K562 (cell line): ENCODE results near the gene CERS2. TPM values are rescaled to one million over a fixed set of nuclear protein-coding genes. Genes with fewer than 3 reads are reported as not detected.
A peak's percentile ranks its signal among the peaks of the same experiment; 100 is the strongest.

Experiments used
- ATAC-seq: fragments of 200-7000 bp; cut with Tn5 transposase; 3 replicates; pipeline ENCODE4 v1.9.1; 2020; ENCODE audit warnings: moderate library complexity
- BruUV-seq: library from RNA; stranded (reverse); fragments of 400-500 nt; replicated peaks from 2 replicates; lab custom pipeline; 2021; lab: Mats Ljungman, UMichigan
- CTCF ChIA-PET: fragments of 300-600 bp; formaldehyde crosslinking; extraction: SDS; loops from one replicate; lab custom pipeline; 2021; ENCODE audit warnings: low intra/inter-chr PET ratio; lab: Yijun Ruan, JAX
- POLR2A ChIA-PET: fragments of 300-600, 350-650 bp; sonication (Branson Sonifier 250); formaldehyde crosslinking; extraction: SDS; loops from one replicate; lab custom pipeline; 2021; ENCODE audit warnings: antibody characterized with exemption, inconsistent platforms; lab: Yijun Ruan, JAX
- DNase-seq, 4 experiments: peaks; one replicate each; pipeline versions ENCODE4 v3.0.0 to v3.0.0-alpha.2; 2011 to 2018; ENCODE audit warnings: low spot score in 3 of 4, mixed read lengths in 3 of 4; ENCODE audit errors: extremely low read depth in 1 of 4
- FAIRE-seq: peaks from 2 replicates; lab custom pipeline; 2011; peaks lifted over from hg19 to GRCh38; lab: Jason Lieb, UNC
- H2AFZ ChIP-seq: 2 replicates; pipeline ENCODE4 v1.6.0; 2011; ENCODE audit warnings: low read depth, low read length, control low read depth, inconsistent platforms
- H3K27ac ChIP-seq: fragments of 200-600 bp; 3 replicates; pipeline ENCODE4 v1.8.0; 2011; ENCODE audit warnings: low read depth, mild to moderate bottlenecking, control low read depth, inconsistent platforms, low read length, moderate library complexity, mixed read lengths; ENCODE audit errors: extremely low read depth
- H3K27me3 ChIP-seq, 2 experiments: fragments of 300-600 bp in 1 of 2; 2 replicates in 1 of 2; 3 replicates in 1 of 2; pipeline versions ENCODE4 v1.6.0 to v1.8.0; 2011; ENCODE audit warnings: inconsistent platforms in 2 of 2, low read length in 2 of 2, mild to moderate bottlenecking in 1 of 2, mixed read lengths in 1 of 2, moderate library complexity in 1 of 2; ENCODE audit not compliant: control insufficient read depth in 2 of 2, insufficient read depth in 2 of 2
- H3K36me3 ChIP-seq: fragments of 300-600 bp; 3 replicates; pipeline ENCODE4 v1.8.0; 2011; ENCODE audit warnings: mild to moderate bottlenecking, low read length, inconsistent platforms; ENCODE audit not compliant: control insufficient read depth, insufficient read depth
- H3K4me1 ChIP-seq, 2 experiments: fragments of 200-600 bp in 1 of 2; replicated peaks in 1 of 2; 2 replicates in 1 of 2; 3 replicates in 1 of 2; pipeline versions ENCODE4 v1.5.1 to v1.8.0; 2011; ENCODE audit warnings: inconsistent platforms in 2 of 2, low read length in 2 of 2, mild to moderate bottlenecking in 1 of 2, mixed read lengths in 1 of 2, moderate library complexity in 1 of 2; ENCODE audit not compliant: control insufficient read depth in 2 of 2, insufficient read depth in 2 of 2
- H3K4me2 ChIP-seq: 2 replicates; pipeline ENCODE4 v1.6.1; 2011; ENCODE audit warnings: low read length, control low read depth, inconsistent platforms, mixed read lengths; ENCODE audit not compliant: insufficient read depth
- H3K4me3 ChIP-seq: fragments of 200-600 bp; sonication (generic), shearing (Covaris generic); 2 replicates; pipeline ENCODE4 v1.5.1; 2016; ENCODE audit warnings: control low read depth, inconsistent platforms
- H3K79me2 ChIP-seq: fragments of 200-600 bp; 3 replicates; pipeline ENCODE4 v1.8.0; 2011; ENCODE audit warnings: low read length, inconsistent platforms; ENCODE audit not compliant: control insufficient read depth, insufficient read depth
- H3K9ac ChIP-seq, 2 experiments: 2 replicates each; pipeline versions ENCODE4 v1.6.0 to v1.6.1; 2011; ENCODE audit warnings: low read depth in 2 of 2, low read length in 2 of 2, control low read depth in 1 of 2, inconsistent platforms in 1 of 2, mild to moderate bottlenecking in 1 of 2, mixed read lengths in 1 of 2; ENCODE audit not compliant: insufficient read depth in 1 of 2
- H3K9me1 ChIP-seq: one replicate; pipeline ENCODE4 v1.6.0; 2011; ENCODE audit warnings: inconsistent platforms, mild to moderate bottlenecking, low read length, moderate library complexity; ENCODE audit not compliant: control insufficient read depth, insufficient read depth
- H3K9me3 ChIP-seq: replicated peaks from 2 replicates; pipeline ENCODE4 v1.5.1; 2011; ENCODE audit warnings: low read depth, low read length, inconsistent platforms; ENCODE audit not compliant: control insufficient read depth, insufficient read depth
- H4K20me1 ChIP-seq: replicated peaks from 2 replicates; pipeline ENCODE4 v1.6.1; 2011; ENCODE audit warnings: low read length, inconsistent platforms, mixed read lengths; ENCODE audit not compliant: control insufficient read depth, insufficient read depth
- KDM5B ChIP-seq: fragments of 200-600 bp; sonication (generic); IDR thresholded peaks from 2 replicates; pipeline ENCODE4 v1.6.1; 2012; ENCODE audit warnings: low read depth, mild to moderate bottlenecking, moderate library complexity, low read length, control low read depth, inconsistent platforms; ENCODE audit not compliant: insufficient replicate concordance
- LCOR ChIP-seq: sonication (generic); formaldehyde crosslinking; IDR thresholded peaks from 2 replicates; pipeline ENCODE4 v1.8.0; 2022; ENCODE audit warnings: mild to moderate bottlenecking, missing genetic modification reagents
- MLLT1 ChIP-seq, 2 experiments: fragments of 450-650 bp; IDR thresholded peaks; 2 replicates each; pipeline ENCODE4 v1.6.1; 2016
- NONO ChIP-seq, 2 experiments: fragments of 200-400 bp in 1 of 2; fragments of 450-650 bp in 1 of 2; formaldehyde crosslinking in 1 of 2; IDR thresholded peaks; 2 replicates each; pipeline ENCODE4 v1.6.1; 2017; ENCODE audit warnings: low read depth in 2 of 2, mild to moderate bottlenecking in 2 of 2, moderate library complexity in 2 of 2, low read length in 1 of 2
- TBL1XR1 ChIP-seq, 2 experiments: IDR thresholded peaks; 2 replicates each; pipeline ENCODE4 v1.6.1; 2012; ENCODE audit warnings: improper control_type of control experiment in 2 of 2, low read length in 2 of 2, mild to moderate bottlenecking in 1 of 2
- WHSC1 ChIP-seq: IDR thresholded peaks from one replicate; pipeline ENCODE4 v1.6.1; 2012; ENCODE audit warnings: low read length, control low read depth, inconsistent platforms
- ZBTB1 ChIP-seq: sonication (generic); formaldehyde crosslinking; IDR thresholded peaks from 2 replicates; pipeline ENCODE4 v1.8.1; 2023; ENCODE audit warnings: missing genetic modification reagents, low read depth, mild to moderate bottlenecking, borderline replicate concordance
- ZC3H8 ChIP-seq: fragments of 450-650 bp; IDR thresholded peaks from 2 replicates; pipeline ENCODE4 v1.6.1; 2017
- ZNF354B ChIP-seq: fragments of 250-450 bp; sonication (Bioruptor Pico); IDR thresholded peaks from 2 replicates; pipeline ENCODE4 v1.4.0; 2020
- ZNF707 ChIP-seq: fragments of 250-450 bp; sonication (Bioruptor Pico); conservative IDR thresholded peaks from 2 replicates; pipeline ENCODE4 v1.8.0; 2022; ENCODE audit warnings: inconsistent platforms, mild to moderate bottlenecking, moderate library complexity
- WGBS: fragments of 100-300 bp; shearing (Covaris generic); methylation state at CpG from one replicate; pipeline ENCODE4 v1.1.6; 2016; ENCODE audit warnings: low coverage, mixed read lengths; ENCODE audit not compliant: insufficient coverage; ENCODE audit errors: missing lambda C conversion rate; 5-methylcytosine and 5-hydroxymethylcytosine counted together
- in situ Hi-C: fragments of 300-500 bp; cut with MboI; formaldehyde crosslinking; loops from 4 replicates; pipeline ENCODE4 v1.15.0; 2018; ENCODE audit warnings: inconsistent platforms, mixed read lengths
- intact Hi-C: fragments of 100-400 bp; cut with micrococcal nuclease; formaldehyde crosslinking; loops from 2 replicates; pipeline ENCODE4 v1.14.2; 2022
- polyA plus RNA-seq, 8 experiments: library from polyadenylated mRNA; depleted of rRNA in 4 of 8; stranded (reverse) in 5 of 8; unstranded in 3 of 8; fragments of >200 nt; fragmentation: Nextera tagmentation in 2 of 8; fragmentation: Illumina TruSeq in 1 of 8; extraction: Ambion mirVana in 2 of 8; extraction: Trizol in 1 of 8; gene quantifications; 2 replicates each; pipeline versions ENCODE4 v1.2.1 to v1.2.3, GENCODE V29; 2011 to 2014; ENCODE audit warnings: inconsistent platforms in 1 of 8, missing spikeins in 1 of 8
- total RNA-seq, 7 experiments: library from RNA; depleted of rRNA in 6 of 7; stranded (reverse); fragments of >200 nt in 6 of 7; fragmentation: Illumina TruSeq in 2 of 7; extraction: Trizol in 2 of 7; gene quantifications; 2 replicates each; pipeline versions ENCODE4 v1.2.1 to v1.2.3, GENCODE V29; 2011 to 2021; ENCODE audit warnings: low replicate concordance in 1 of 7
- TF ChIP-seq, protein P1 (sequence below): fragments of 450-650 bp; IDR thresholded peaks from 2 replicates; pipeline ENCODE4 v1.6.1; 2017; ENCODE audit warnings: antibody characterized with exemption, mild to moderate bottlenecking
- TF ChIP-seq, protein P2 (sequence below): fragments of 250-450 bp; sonication (Bioruptor Pico); IDR thresholded peaks from 2 replicates; pipeline ENCODE4 v1.8.0; 2022; ENCODE audit warnings: moderate library complexity, mild to moderate bottlenecking, inconsistent platforms

Gene CERS2
- total and polyA plus RNA-seq, 9 of the 15 experiments (the other 6 are each of a cell fraction or from before 2014, with no cell fraction given): 23.4 to 295 (median 132) TPM

DNA sequence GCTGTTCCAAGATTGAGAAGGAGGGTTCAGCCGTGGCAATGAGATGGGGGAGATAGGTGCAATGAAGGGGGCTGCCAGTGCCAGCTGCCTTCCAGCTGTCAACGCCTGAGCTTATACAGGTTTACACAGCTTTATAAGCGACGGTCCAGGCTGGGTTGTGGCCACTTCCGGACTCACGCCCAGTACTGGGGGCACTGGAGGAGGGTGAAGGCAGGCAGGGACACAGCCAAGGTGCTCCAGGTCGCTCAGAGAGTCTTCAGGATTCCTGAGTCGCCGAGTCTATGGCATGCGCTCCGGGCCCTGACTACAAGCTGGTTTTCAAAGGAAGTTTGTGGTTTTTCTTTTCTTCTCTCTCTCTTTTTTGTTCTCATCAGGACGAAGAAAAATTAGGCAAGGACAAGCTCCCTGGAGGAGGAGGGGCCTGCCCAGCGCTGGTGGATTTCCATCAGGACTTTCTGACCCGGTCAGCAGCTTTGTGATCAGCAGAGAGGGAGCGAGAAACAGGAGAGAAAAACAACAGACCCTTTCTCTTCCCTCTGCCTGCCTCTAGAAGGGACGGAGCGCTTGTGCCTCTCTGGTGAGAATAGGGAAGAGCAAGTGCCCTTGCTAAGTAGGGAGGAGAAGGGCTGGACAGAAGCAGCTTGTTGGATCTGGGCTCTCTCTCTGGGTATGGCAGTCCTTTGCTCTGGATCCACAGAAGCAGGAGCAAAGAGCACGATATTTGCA lies 31.9 kb upstream of the CERS2 start, which contains the start of gene MINDY1 (continued):
- TF ChIP-seq, protein P1, sequence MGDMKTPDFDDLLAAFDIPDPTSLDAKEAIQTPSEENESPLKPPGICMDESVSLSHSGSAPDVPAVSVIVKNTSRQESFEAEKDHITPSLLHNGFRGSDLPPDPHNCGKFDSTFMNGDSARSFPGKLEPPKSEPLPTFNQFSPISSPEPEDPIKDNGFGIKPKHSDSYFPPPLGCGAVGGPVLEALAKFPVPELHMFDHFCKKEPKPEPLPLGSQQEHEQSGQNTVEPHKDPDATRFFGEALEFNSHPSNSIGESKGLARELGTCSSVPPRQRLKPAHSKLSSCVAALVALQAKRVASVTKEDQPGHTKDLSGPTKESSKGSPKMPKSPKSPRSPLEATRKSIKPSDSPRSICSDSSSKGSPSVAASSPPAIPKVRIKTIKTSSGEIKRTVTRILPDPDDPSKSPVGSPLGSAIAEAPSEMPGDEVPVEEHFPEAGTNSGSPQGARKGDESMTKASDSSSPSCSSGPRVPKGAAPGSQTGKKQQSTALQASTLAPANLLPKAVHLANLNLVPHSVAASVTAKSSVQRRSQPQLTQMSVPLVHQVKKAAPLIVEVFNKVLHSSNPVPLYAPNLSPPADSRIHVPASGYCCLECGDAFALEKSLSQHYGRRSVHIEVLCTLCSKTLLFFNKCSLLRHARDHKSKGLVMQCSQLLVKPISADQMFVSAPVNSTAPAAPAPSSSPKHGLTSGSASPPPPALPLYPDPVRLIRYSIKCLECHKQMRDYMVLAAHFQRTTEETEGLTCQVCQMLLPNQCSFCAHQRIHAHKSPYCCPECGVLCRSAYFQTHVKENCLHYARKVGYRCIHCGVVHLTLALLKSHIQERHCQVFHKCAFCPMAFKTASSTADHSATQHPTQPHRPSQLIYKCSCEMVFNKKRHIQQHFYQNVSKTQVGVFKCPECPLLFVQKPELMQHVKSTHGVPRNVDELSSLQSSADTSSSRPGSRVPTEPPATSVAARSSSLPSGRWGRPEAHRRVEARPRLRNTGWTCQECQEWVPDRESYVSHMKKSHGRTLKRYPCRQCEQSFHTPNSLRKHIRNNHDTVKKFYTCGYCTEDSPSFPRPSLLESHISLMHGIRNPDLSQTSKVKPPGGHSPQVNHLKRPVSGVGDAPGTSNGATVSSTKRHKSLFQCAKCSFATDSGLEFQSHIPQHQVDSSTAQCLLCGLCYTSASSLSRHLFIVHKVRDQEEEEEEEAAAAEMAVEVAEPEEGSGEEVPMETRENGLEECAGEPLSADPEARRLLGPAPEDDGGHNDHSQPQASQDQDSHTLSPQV: 0 out of 2 replicates have a peak, but pooled peaks have one; percentile 61

DNA sequence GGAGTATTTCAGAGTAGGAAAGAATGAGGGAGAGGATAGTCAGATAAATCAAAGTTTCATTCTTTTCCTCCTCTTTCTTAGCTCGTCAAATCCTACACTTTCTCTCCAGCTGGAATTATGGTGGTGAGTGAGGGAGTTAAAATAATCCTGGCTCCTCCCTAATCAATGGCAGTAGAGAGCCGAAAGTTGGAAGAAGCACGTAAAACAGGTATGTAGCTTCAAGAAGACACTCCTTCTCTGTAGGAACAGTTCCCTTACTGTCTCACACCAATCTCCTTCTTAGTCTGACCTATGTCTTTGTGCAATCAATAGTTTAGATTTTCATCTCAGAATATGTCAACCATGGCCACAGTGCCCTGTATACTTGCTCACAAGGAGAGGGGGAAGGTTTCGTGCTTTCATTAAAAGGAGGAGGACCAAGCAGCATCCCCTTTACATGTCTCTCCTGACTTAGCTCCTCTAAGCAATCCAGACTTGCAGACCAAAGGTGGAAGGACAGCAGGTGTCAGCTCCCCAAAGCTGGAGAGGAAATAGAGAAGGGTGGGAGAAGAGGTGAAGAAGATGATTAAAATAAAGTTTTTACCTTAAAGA lies 31.2 kb upstream of the CERS2 start:
- Histone ChIP-seq H2AFZ (peak overlapping the region; percentile 89), H3K4me3 (peak overlapping the region; percentile 44), H3K9me3 (no peaks in the 10 kb centered on the region), H4K20me1 (no peaks in the 10 kb centered on the region), H3K36me3 (no peaks in the 10 kb centered on the region), H3K4me2 (peak overlapping the region; percentile 100), H3K27ac (peak overlapping the region; percentile 75), H3K9ac (peak overlapping the region; percentile 88; a peak in 3 of 4 replicates), H3K79me2 (peaks cover 35% of the 10 kb centered on the region), H3K27me3 (no peaks in the 10 kb centered on the region), H3K9me1 (no peaks in the 10 kb centered on the region), H3K4me1 (peaks cover 46 to 53% of the 10 kb centered on the region in 2 experiments)
- DNase-seq: no peak
- in situ Hi-C loops: no loop called here
- 12% methylated on average over 4 of the region's 4 CpGs for WGBS
- intact Hi-C loops: loop anchor here (2.0 to 5.0 kb wide), 3 partner anchors 27 to 66 kb away; partner anchors contain the start of genes CDC42SE1 and GABPB2
- CTCF ChIA-PET: interaction anchor here (0.9 to 1.9 kb wide), 2 partner anchors 26 to 750 kb away, joined by 3 to 12 read pairs; no protein-coding TSS in a partner anchor
- POLR2A ChIA-PET: interaction anchor here (0.5 to 2.9 kb wide), 24 partner anchors 10 to 503 kb away, joined by 3 to 22 read pairs (median 4); partner anchors contain the start of genes ANXA9, CERS2 and MCL1
- BruUV-seq: no TSS peak
- ATAC-seq: no peak
- FAIRE-seq: no peak
- TF ChIP-seq WHSC1 (no peak), NONO (IDR thresholded peaks at IDR 0.05; ENCODE audit: low read depth in 2 of 2, low read length in 1 of 2) (no peak), ZC3H8 (no peak), ZBTB1 (CRISPR knock-in tag) (no peak), ZNF354B (CRISPR knock-in tag) (no peak), KDM5B (peak; percentile 15), LCOR (CRISPR knock-in tag) (no peak), TBL1XR1 (IDR thresholded peaks at IDR 0.05; ENCODE audit: low read length in 2 of 2) (no peak), ZNF707 (CRISPR knock-in tag) (no peak), MLLT1 (IDR thresholded peaks at IDR 0.05) (no peak)
- TF ChIP-seq, protein P2, sequence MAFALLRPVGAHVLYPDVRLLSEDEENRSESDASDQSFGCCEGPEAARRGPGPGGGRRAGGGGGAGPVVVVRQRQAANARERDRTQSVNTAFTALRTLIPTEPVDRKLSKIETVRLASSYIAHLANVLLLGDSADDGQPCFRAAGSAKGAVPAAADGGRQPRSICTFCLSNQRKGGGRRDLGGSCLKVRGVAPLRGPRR (CRISPR knock-in tag): no peak
